Renal cortex interstitium (tissue), 15 donors: ENCODE measurements around the gene ZBTB26. TPM values are rescaled to one million over a fixed set of nuclear protein-coding genes. Genes with fewer than 3 reads are reported as not detected.

Source experiments
- DNase-seq, 11 donors: peaks; one replicate each; pipeline ENCODE4 v3.0.0-alpha.2; 2013; ENCODE audit warnings: low read depth in 9 of 11, low spot score in 4 of 11; ENCODE audit errors: extremely low read depth in 1 of 11
- long read RNA-seq, 16 experiments: transcript quantifications; one replicate each; lab custom pipeline, GENCODE V29; 2026
- polyA plus RNA-seq, 3 donors: library from polyadenylated mRNA; unstranded; fragments of 120-200 nt; gene quantifications; one replicate each; pipeline ENCODE4 v1.2.1, GENCODE V29; 2013; ENCODE audit not compliant: insufficient read length in 3 of 3

Gene ZBTB26, protein sequence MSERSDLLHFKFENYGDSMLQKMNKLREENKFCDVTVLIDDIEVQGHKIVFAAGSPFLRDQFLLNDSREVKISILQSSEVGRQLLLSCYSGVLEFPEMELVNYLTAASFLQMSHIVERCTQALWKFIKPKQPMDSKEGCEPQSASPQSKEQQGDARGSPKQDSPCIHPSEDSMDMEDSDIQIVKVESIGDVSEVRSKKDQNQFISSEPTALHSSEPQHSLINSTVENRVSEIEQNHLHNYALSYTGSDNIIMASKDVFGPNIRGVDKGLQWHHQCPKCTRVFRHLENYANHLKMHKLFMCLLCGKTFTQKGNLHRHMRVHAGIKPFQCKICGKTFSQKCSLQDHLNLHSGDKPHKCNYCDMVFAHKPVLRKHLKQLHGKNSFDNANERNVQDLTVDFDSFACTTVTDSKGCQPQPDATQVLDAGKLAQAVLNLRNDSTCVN
- polyA plus RNA-seq: 10 to 100 TPM; 19.2 to 22.6 (median 20.8) TPM
- long read RNA-seq, donor 1, full-length matches to known transcripts: 5 of 5 reads
- long read RNA-seq, donor 1, partial matches to known transcripts: 0 of 5 reads
- long read RNA-seq, donor 1, other reads (novel, unspliced or antisense): 0 of 5 reads
- long read RNA-seq, donor 2, full-length matches to known transcripts: 1 of 1 reads
- long read RNA-seq, donor 2, partial matches to known transcripts: 0 of 1 reads
- long read RNA-seq, donor 2, other reads (novel, unspliced or antisense): 0 of 1 reads
- long read RNA-seq, donor 3, full-length matches to known transcripts: 4 of 4 reads
- long read RNA-seq, donor 3, partial matches to known transcripts: 0 of 4 reads
- long read RNA-seq, donor 3, other reads (novel, unspliced or antisense): 0 of 4 reads
- long read RNA-seq, donor 4, full-length matches to known transcripts: 3 of 138 reads
- long read RNA-seq, donor 4, partial matches to known transcripts: 135 of 138 reads
- long read RNA-seq, donor 4, other reads (novel, unspliced or antisense): 0 of 138 reads
- long read RNA-seq, donor 5: 0 reads
- long read RNA-seq, donor 6, full-length matches to known transcripts: 5 of 5 reads
- long read RNA-seq, donor 6, partial matches to known transcripts: 0 of 5 reads
- long read RNA-seq, donor 6, other reads (novel, unspliced or antisense): 0 of 5 reads
- long read RNA-seq, donor 7, full-length matches to known transcripts: 5 of 5 reads
- long read RNA-seq, donor 7, partial matches to known transcripts: 0 of 5 reads
- long read RNA-seq, donor 7, other reads (novel, unspliced or antisense): 0 of 5 reads
- long read RNA-seq, donor 8, full-length matches to known transcripts: 5 of 30 reads
- long read RNA-seq, donor 8, partial matches to known transcripts: 11 of 30 reads
- long read RNA-seq, donor 8, other reads (novel, unspliced or antisense): 14 of 30 reads
- long read RNA-seq, donor 9, full-length matches to known transcripts: 1 of 1 reads
- long read RNA-seq, donor 9, partial matches to known transcripts: 0 of 1 reads
- long read RNA-seq, donor 9, other reads (novel, unspliced or antisense): 0 of 1 reads
- long read RNA-seq, donor 10, full-length matches to known transcripts: 2 of 2 reads
- long read RNA-seq, donor 10, partial matches to known transcripts: 0 of 2 reads
- long read RNA-seq, donor 10, other reads (novel, unspliced or antisense): 0 of 2 reads
- long read RNA-seq, donor 11: 0 reads
- long read RNA-seq, donor 12, full-length matches to known transcripts: 2 of 2 reads
- long read RNA-seq, donor 12, partial matches to known transcripts: 0 of 2 reads
- long read RNA-seq, donor 12, other reads (novel, unspliced or antisense): 0 of 2 reads
- long read RNA-seq, donor 13: 0 reads
- long read RNA-seq, donor 14, full-length matches to known transcripts: 2 of 2 reads
- long read RNA-seq, donor 14, partial matches to known transcripts: 0 of 2 reads
- long read RNA-seq, donor 14, other reads (novel, unspliced or antisense): 0 of 2 reads
- long read RNA-seq, donor 15, full-length matches to known transcripts: 4 of 4 reads
- long read RNA-seq, donor 15, partial matches to known transcripts: 0 of 4 reads
- long read RNA-seq, donor 15, other reads (novel, unspliced or antisense): 0 of 4 reads
- long read RNA-seq, donor 16, full-length matches to known transcripts: 9 of 9 reads
- long read RNA-seq, donor 16, partial matches to known transcripts: 0 of 9 reads
- long read RNA-seq, donor 16, other reads (novel, unspliced or antisense): 0 of 9 reads

DNA sequence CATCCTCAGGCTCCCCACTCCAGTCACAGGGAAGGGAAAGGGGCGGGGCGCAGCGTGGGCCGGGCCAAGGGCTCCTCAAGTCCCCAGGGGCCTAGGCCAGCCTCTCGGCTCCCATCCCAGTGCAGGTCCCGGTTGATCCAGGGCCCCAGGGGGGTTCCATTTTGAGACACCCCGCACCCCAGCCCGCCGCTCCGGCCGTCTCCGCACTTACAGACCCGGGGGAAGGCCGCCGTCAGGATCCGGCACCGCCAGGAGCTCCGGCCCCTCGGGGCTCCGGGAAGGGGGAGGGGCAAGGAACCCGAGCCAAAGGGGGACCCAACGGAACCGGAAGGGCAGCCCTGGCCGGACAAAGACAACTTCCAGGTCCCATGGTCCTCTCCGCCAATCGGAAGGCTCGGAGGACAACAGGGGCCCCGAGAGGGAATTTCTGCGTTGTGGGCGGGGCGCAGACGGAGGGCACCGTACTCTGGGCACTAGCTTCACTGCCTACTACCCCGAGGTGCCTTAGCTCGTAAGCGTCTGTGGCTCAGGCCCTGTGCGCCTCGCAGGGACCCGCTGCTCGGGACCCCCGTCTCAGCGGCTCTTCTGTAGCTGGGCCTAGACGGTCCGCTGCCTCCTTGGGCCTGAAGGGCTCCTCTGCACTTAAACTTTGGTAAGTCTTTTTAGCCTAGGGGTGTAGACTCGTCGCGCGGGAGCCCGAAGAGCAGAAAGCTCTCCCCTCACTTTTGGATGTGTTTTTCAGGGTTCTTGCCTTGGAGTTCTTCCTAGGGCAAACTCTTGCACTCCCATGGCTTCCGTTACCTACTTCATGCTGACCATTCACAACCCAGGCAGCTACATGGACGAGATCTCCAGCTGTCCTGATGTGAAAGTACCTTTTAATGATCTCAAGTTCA is at the start of gene ZBTB26:
Gene ZBTB26, minus strand, starts transcription at position 287 of the 896 bp plus-strand sequence. CDS start 11,578 bp downstream, outside the sequence.
- peak; percentile 81 to 95 (median 88) for DNase-seq

DNA sequence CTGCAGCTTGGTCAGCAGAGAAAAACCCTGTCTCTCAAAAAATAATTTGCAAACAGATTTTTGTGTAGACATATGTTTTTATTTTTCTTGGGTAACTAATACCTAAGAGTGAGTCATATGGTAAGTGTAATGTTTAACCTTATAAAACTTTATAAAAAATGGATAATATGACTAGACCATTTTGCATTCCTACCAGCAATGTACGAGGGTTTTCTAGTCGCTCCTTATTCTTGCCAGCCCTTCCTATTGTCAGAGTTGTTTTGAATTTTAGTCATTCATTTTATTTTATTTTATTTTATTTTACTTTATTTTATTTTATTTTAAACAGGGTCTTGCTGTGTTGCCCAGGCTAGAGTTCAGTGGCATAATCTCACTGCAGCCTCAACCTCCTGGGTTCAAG is 47.3 kb upstream of the ZBTB26 start:
- no peak for DNase-seq

DNA sequence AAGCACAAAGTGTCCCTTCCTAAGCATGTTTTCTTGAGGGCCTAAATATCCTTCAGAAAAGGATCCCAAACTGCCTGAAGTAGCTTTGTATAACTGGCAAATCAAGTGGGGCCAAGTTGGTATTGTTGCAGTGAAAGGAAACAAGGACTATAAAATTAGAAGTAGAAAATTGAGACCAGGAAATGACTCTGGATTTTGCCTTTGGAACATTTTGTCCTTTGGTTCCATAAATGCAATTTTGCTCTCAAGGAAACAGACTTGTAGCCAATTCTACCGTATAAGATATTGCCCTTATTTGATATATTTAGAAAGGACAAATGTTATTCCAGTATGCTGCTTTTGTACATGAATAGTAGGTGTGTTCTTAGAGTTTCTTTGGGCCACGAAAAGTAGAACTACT is 43.9 kb upstream of the ZBTB26 start:
- no peak for DNase-seq

DNA sequence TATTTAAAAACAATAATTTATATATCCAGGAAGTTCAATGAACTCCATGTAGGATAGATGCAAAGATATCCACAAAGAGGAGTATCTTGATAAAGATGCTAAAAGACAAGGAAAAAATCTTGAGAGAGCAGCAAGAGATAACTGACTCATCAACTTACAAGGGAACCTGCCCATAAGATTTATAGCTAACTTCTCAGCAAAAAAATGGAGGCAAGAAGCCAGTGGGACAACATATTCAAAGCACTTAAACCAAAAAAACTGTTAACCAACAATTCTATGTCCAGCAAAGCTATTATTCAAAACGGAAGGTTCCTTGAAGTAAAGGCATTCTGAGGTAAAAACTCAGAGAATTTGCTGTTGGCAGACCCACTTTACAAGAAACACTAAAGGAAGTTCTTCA is 29.8 kb upstream of the ZBTB26 start:
- no peak for DNase-seq

DNA sequence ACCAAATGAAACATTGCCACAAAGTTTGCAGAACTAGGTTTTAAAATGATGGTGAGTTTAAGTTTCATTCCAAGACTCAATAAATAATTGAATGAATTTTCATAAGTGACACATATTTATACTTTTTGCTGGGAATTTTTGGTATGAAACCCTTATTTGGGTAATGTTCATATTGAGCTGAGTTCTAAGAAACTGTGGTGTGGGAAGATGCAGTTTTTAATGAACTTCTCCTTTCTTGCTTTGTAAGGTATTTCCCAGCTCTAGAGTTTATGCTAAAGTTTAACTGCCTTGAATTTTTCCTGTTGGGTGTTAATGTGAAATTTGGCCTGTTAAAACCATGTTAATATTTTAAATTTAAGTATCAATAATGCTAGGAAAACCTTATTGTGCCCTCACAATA is 24.6 kb upstream of the ZBTB26 start:
- no peak for DNase-seq

DNA sequence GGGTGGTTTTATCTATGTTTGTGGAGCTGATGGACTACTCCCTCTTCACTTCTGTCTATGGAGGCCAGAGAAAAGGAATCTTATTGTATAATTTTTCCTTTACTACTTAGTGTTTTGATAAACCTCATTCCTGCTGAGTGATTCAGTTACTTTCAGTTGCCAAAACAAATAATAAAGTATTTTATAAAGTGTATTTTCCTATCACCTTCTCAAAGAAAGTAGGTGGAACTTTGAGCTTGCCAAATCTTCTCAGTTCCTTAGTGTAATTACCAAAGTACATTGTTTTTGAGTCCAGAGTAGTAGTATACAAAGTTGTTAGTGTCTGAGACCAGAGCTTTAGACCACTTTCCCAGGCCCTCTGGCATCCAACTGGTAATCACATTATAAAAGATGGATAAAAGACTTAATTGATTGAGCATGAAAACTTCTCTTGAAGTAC is 23.0 kb upstream of the ZBTB26 start:
- no peak for DNase-seq

DNA sequence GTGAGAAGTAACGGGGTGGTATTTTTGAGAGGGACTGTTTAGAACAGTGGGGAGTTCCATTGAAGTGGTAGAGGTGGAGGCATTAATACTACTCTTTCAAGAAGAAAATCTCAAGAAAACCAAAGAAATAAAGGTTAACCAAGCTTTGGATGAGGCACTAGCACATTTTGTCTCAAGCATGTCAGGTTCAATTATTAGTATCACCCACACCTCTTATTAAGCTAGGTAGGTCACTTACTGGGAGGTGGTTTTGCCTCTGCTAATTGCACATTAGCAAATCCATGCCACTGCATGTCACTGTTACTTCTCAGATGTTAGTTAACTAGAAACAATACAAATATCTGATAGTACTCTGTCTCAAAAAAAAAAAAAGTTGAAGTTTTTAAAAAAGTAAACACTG is 19.7 kb upstream of the ZBTB26 start:
- DNase-seq: no peak

DNA sequence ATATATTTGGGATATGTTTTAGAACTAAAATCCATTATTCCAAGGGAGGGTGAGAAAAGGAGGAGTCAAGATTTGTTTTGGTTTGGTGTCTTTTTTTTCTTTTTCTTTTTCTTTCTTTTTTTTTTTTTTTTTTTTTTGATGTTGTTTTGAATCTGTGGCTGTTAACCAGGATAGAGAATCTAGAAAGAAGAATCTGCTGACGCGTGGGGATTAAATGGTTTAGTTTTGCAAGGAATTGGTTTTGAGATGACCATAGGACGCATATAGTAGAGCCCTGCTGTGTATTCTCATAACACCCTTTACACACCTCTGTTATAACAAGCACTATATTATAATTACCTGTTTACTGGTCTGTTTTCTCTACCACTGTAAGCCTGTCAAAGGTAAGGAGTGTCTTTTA is 19.0 kb upstream of the ZBTB26 start:
- DNase-seq: no peak

DNA sequence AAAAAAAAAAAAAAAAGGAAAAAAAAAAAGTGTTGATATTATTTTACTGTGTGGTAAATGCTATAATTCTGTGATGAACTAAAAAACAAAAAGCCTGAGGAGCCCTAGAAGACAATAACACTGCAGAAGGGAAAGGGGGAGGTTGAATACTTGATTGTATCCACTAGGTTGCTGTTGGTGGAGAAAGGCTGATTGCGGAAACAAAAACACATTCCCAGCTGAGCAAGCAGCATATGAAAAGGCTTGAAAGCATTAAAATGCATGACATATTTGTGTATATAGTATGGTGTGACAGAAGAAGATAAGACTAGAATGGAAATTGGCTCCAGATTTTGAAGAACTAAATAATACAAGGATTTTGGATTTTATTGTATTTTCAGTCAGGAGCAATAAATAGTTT is 18.4 kb upstream of the ZBTB26 start:
- no peak for DNase-seq

DNA sequence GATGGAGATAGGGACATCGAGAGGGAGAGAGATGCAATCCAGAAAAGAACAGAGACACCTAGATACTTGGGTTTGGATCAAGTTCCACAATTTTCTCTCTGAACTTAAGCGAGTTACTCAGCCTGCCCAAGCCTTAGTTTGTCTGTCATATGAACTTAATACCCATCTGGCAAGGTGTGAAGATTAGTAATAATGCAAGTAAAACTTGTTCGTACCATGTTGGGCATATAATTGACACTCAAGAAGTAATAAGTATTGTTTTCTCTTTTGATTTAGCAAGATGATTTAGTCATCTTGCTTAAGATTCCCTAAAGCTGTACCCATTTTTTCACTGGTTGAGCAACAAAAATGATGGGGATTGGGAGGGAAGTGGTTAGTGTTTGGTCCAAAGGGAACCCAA is 17.0 kb upstream of the ZBTB26 start:
- DNase-seq: no peak

DNA sequence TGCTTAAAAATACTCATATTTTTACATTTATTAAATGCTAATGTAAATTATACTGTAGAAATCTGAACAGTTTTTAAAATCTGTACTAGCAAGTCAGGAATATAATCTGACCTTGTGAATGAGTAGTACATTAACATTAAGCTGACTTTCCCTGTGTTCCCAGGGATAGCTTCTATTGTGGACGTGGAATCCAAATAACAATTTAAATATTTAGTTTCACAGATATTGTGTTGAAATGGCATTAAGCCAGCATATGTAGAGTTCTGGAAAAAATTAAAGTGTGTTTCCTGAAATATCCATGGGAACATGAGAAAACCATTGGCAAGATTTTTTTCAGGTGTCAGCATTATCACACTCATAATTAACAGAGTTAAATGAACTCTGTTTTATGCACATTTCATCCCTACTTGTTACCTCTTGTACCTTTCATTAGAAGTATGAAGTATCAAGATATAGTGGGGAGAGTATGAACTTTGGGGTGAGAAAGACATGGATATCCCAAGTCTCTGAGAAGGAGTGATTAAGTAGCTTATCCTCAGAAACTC is 15.2 kb upstream of the ZBTB26 start:
- DNase-seq: no peak

DNA sequence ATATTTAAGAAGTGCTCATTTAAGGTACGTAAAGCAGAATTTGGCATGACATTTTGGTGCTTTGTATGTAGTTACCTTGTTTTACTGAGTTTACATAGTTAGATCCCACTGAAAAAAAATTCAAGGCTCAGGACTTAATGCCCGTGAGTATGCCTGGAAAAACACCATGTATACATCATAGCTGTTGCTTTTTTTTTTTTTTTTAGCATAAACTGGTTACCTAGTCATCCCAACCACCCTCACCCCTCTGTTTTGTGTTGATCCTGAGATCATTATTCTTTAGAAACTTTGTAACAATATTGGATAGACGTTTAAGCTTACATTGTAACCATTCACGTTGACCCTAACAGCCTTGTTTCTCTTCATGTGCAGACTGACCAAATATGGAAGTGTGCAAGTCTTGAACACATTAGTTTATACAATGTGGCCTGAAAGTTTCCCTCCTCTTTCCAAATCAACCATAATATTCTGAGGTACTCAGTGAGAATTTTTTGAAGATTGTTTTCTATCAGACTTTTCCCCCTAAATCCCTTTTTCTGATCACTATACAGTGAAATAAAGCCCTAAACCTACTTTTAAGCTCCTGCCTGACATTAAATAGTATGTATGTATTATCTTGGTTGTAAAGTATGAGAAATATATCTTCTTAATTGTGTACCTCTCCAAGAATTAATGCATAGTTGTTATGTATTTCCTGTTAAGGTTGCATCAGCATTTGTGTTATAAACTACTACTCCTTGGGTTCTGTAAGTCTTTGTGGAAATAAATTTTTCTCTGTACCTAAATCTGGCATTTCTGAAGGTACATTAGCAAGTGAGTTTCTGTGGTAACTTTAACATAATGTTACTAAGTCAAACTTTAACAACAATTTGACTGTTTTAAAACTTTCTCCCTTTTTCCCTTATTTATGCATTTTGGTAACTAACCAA is 13.9 kb upstream of the ZBTB26 start:
- no peak for DNase-seq

DNA sequence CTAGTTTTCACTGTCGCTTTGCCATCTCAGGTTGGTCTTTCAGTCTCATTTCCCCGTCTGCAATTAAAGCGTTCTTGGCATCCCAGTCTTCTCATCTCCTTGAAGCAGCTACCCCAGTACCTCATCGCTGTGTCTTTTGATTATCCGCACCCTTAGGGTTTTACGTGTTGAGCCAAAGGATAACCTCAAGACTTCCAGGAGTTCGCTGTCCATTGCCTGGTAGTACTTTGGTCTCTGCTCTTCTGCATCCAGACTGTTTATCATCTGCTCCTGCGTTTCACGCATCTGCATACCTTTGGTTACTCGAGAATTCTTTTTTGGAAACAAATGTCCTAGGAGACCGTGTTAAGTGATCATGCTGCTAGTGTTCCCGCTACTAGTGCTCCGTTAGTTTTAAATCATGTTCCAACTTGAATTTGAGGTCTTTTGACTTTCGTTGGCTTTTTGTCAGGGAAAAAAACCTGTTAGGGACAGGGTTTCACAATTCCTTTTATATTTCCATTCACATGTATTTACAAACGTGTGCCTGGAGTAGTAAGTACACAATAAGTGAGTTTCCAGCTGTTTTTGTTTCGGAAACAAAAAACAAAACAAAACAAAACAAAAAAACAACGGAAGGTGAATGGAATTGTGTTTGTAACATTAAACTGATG is 10.4 kb upstream of the ZBTB26 start:
- peak in 2 of 11 donors; percentile 19 to 21 for DNase-seq

DNA sequence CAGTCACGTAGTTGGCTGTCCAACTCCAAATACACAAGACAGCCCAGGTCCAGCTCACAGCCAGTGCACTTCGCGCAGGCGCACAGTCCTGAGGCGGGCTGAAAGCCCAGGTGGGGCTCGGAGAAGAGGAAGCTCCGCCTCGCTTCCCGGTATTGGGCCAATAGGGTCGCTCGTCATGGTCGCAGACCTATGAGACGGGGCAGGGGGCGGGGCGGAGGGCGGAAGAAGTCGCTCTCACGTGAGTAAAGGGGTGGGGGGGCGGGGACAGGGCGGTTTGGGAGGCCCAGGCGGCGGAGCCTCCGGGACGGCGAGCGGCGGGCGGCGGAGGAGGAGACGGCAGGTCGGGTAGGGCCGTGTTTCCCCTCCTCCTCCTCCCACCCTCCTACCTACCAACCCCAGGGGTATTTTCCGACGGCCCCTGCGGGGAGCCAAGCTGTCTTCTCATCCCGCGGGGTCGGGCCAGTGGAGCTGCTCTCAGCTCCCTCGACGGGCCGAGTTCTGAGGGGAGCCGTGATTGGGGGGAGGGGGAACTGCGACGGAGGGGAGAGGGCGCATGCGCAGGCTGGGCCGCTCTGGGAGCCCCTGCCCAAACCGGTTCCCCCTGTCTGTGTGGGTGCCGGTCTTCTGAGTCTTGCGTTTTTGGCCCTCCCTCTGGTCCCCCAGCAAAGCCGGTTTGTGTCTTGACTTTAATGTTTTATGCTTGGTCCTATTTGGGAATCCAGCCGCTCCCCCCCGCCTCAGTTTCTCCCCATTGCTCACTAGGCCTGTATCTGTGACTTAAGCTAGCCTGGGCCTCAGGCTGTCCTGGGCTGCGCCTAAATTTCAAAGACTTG is 9.7 kb upstream of the ZBTB26 start, which contains the start of gene RABGAP1:
Gene RABGAP1, plus strand, starts transcription at position 272 of the 833 bp plus-strand sequence. CDS start 16,040 bp downstream, outside the sequence.
- DNase-seq: peak; percentile 89 to 99 (median 97)
